AG08396 (cell line): ENCODE data around the gene CASKIN1.
"Not testable (repeated sequence)": the region's sequence is repeated elsewhere in the genome, so short reads cannot be mapped to it uniquely, and the experiment has no call there.

ENCODE experiments used
- DNase-seq: peaks from one replicate; pipeline ENCODE4 v3.0.0; 2012; ENCODE audit warnings: low spot score, mixed read lengths

Gene CASKIN1

GRCh38 chr16:2210386-2211365, 14.3 kb upstream of the CASKIN1 start, which contains the start of gene BRICD5:
TSS of gene BRICD5 (minus strand) at chr16:2210863. CDS start at chr16:2210833, 30 bp downstream.
- DNase-seq = no peak

GRCh38 chr16:2210009-2210332, 13.6 kb upstream of the CASKIN1 start:
- DNase-seq = no peak

- no peak for DNase-seq
Measured at GRCh38 chr16:2209258-2210008, 13.0 kb upstream of the CASKIN1 start.

- DNase-seq = no peak
Measured at GRCh38 chr16:2208772-2209171, 12.4 kb upstream of the CASKIN1 start.

- DNase-seq = no peak
Measured at GRCh38 chr16:2208308-2208707, 11.9 kb upstream of the CASKIN1 start.

- DNase-seq = no peak
Measured at GRCh38 chr16:2207872-2208271, 11.5 kb upstream of the CASKIN1 start.

- DNase-seq = no peak
Measured at GRCh38 chr16:2206780-2207433, 10.5 kb upstream of the CASKIN1 start.

- DNase-seq = no peak
Measured at GRCh38 chr16:2206420-2206779, 10.0 kb upstream of the CASKIN1 start.

GRCh38 chr16:2205967-2206313, 9.5 kb upstream of the CASKIN1 start:
- DNase-seq = no peak

GRCh38 chr16:2205104-2205966, 8.9 kb upstream of the CASKIN1 start, which contains the start of gene MLST8:
TSS of gene MLST8 (plus strand) at chr16:2205454. CDS start at chr16:2206086, 632 bp downstream.
- DNase-seq = peak; percentile 100

- no peak for DNase-seq
Measured at GRCh38 chr16:2204416-2205103, 8.2 kb upstream of the CASKIN1 start.

- DNase-seq = not testable (repeated sequence)
Measured at GRCh38 chr16:2203119-2203688, 6.8 kb upstream of the CASKIN1 start.

- no peak for DNase-seq
Measured at GRCh38 chr16:2200313-2200712, 3.9 kb upstream of the CASKIN1 start.

- DNase-seq = no peak
Measured at GRCh38 chr16:2199621-2200139, 3.3 kb upstream of the CASKIN1 start.

- DNase-seq = no peak
Measured at GRCh38 chr16:2199095-2199494, 2.7 kb upstream of the CASKIN1 start.

GRCh38 chr16:2198283-2198682, 1.9 kb upstream of the CASKIN1 start:
- no peak for DNase-seq

GRCh38 chr16:2197765-2198164, 1.4 kb upstream of the CASKIN1 start:
- no peak for DNase-seq

- no peak for DNase-seq
Measured at GRCh38 chr16:2196981-2197511, 641 bp upstream of the CASKIN1 start.

GRCh38 chr16:2195322-2196161, 863 bp downstream of the CASKIN1 start:
- DNase-seq = no peak
